ENCODE measurements around the gene CRTC2.

- TF ChIP-seq EZH2phosphoT487 (IDR thresholded peaks at IDR 0.05; ENCODE audit: low read depth): no peak
- TF ChIP-seq, protein P1, sequence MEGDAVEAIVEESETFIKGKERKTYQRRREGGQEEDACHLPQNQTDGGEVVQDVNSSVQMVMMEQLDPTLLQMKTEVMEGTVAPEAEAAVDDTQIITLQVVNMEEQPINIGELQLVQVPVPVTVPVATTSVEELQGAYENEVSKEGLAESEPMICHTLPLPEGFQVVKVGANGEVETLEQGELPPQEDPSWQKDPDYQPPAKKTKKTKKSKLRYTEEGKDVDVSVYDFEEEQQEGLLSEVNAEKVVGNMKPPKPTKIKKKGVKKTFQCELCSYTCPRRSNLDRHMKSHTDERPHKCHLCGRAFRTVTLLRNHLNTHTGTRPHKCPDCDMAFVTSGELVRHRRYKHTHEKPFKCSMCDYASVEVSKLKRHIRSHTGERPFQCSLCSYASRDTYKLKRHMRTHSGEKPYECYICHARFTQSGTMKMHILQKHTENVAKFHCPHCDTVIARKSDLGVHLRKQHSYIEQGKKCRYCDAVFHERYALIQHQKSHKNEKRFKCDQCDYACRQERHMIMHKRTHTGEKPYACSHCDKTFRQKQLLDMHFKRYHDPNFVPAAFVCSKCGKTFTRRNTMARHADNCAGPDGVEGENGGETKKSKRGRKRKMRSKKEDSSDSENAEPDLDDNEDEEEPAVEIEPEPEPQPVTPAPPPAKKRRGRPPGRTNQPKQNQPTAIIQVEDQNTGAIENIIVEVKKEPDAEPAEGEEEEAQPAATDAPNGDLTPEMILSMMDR (IDR thresholded peaks at IDR 0.05; ENCODE audit: low read depth, low read length): no peak
Measured at GRCh38 chr1:153963030-153963849, 4.8 kb upstream of the CRTC2 start, which contains the start of gene SLC39A1.
